Left lung (tissue), 10 donors: ENCODE results near the gene CTBS. TPM values are rescaled to one million over a fixed set of nuclear protein-coding genes. Genes with fewer than 3 reads are reported as not detected.
"Not testable (repeated sequence)": the region's sequence is repeated elsewhere in the genome, so short reads cannot be mapped to it uniquely, and the experiment has no call there.

Source experiments
- ATAC-seq: fragments of 200-7000 bp; cut with Tn5 transposase; one replicate; pipeline ENCODE4 v1.9.1; 2020; ENCODE audit warnings: moderate library complexity
- DNase-seq, 4 donors: peaks; one replicate each; pipeline ENCODE4 v3.0.0-alpha.2; 2013 to 2020
- H3K27ac ChIP-seq, 2 donors: fragments of 200-600 bp; sonication (generic) in 1 of 2; one replicate each; pipeline versions ENCODE4 v1.5.0 to v1.8.0; 2020 to 2021
- H3K27me3 ChIP-seq, 2 donors: fragments of 200-600 bp; sonication (generic) in 1 of 2; one replicate each; pipeline versions ENCODE4 v1.5.0 to v1.8.0; 2020 to 2021
- H3K36me3 ChIP-seq, 2 donors: fragments of 200-600 bp; sonication (generic) in 1 of 2; one replicate each; pipeline versions ENCODE4 v1.5.0 to v1.8.0; 2020 to 2021
- H3K4me1 ChIP-seq, 2 donors: fragments of 200-600 bp; one replicate each; pipeline ENCODE4 v1.8.0; 2021
- H3K4me3 ChIP-seq, 2 donors: fragments of 200-600 bp; sonication (generic) in 1 of 2; one replicate each; pipeline versions ENCODE4 v1.5.0 to v1.8.0; 2020 to 2021; ENCODE audit warnings: mild to moderate bottlenecking in 1 of 2
- H3K9me3 ChIP-seq, 2 donors: fragments of 200-600 bp; sonication (generic) in 1 of 2; one replicate each; pipeline versions ENCODE4 v1.5.0 to v1.8.0; 2020 to 2021
- CTCF ChIP-seq, 2 donors: fragments of 200-600 bp; sonication (generic) in 1 of 2; IDR thresholded peaks; one replicate each; pipeline versions ENCODE4 v1.5.0 to v1.8.0; 2021; ENCODE audit warnings: antibody characterized with exemption in 2 of 2
- intact Hi-C, 2 donors: fragments of 100-400 bp; cut with DNase I; formaldehyde crosslinking; loops; one replicate each; pipeline versions ENCODE4 v1.11.2 to v1.14.2; 2022
- polyA plus RNA-seq, 6 donors: library from polyadenylated mRNA; unstranded; fragments of 120-200 nt; gene quantifications; one replicate each; pipeline ENCODE4 v1.2.1, GENCODE V29; 2013; ENCODE audit not compliant: insufficient read length in 6 of 6
- total RNA-seq, 2 donors: library from RNA; stranded (reverse); fragmentation: NEBNext Ultra II Directional; extraction: Animal tissue kit (Norgen Biotek cat#: 25700); gene quantifications; one replicate each; pipeline ENCODE4 v1.2.1, GENCODE V29; 2021
- donor health status: DM: no; HTN: yes; CAD: no.
- donor health status: DM: no; HTN: no; CAD: no.

The CTBS gene
- total and polyA plus RNA-seq, 8 donors: 11.9 to 25.7 (median 13.7) TPM

DNA sequence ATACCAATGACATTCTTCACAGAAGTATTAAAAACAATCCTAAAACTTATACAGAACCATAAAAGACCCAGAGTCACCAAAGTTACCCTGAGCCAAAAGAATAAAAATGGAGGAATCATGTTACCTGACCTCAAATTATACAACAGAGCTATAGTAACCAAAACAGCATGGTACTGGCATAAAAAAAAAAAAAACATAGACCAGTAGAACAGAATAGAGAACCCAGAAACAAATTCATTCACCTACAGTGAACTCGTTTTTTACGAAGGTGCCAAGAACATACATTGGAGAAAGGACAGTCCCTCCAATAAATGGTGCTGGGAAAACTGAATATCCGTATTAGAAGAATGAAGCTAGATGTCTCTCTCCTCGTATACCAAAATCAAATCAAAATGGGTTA is 65.2 kb downstream of the CTBS start:
- Histone ChIP-seq H3K27me3 (no peaks in the 10 kb centered on the region), H3K36me3 (no peaks in the 10 kb centered on the region), H3K9me3 (peaks cover 0 to 12% of the 10 kb centered on the region in 2 donors), H3K27ac (no peak overlapping the region), H3K4me3 (no peak overlapping the region), H3K4me1 (peaks cover 0 to 20% of the 10 kb centered on the region in 2 donors)
- ATAC-seq: no peak
- no peak for DNase-seq
- intact Hi-C loops: no loop called here
- TF ChIP-seq CTCF (IDR thresholded peaks at IDR 0.05): no peak

DNA sequence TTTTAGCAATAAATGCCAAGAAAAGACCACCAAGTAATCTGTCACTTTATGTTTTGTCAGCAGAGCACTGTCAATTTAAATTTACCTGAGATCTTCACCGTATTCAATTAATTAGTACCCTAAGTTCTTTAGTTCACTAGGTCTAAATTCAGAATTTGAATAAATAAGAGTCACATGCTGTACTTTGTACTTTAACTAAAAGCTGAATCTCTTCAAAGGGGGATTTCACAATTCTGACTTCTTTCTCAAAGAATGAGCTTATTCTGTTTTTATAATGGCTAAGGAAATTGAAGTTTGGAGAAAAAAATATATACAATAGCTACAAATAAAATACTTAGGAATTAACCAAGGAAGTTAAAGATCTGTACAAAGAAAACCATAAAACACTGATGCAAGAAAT is 65.7 kb downstream of the CTBS start:
- no peak overlapping the region for H3K27ac ChIP-seq
- H3K4me1 ChIP-seq: peaks cover 5 to 26% of the 10 kb centered on the region in 2 donors
- no peaks in the 10 kb centered on the region for H3K36me3 ChIP-seq
- DNase-seq (no peak), ATAC-seq (no peak)
- no peaks in the 10 kb centered on the region for H3K27me3 ChIP-seq
- no peak overlapping the region for H3K4me3 ChIP-seq
- peaks cover 0 to 12% of the 10 kb centered on the region in 2 donors for H3K9me3 ChIP-seq
- no peak for TF ChIP-seq CTCF (IDR thresholded peaks at IDR 0.05)
- intact Hi-C loops: no loop called here

GRCh38 chr1:84507887-84508286 is 66.4 kb downstream of the CTBS start:
- H3K27ac ChIP-seq, H3K27me3 ChIP-seq, H3K4me3 ChIP-seq, intact Hi-C loops, ATAC-seq, H3K36me3 ChIP-seq, DNase-seq: not testable (repeated sequence)
- peaks cover 11 to 32% of the 10 kb centered on the region in 2 donors for H3K4me1 ChIP-seq
- peaks cover 0 to 12% of the 10 kb centered on the region in 2 donors for H3K9me3 ChIP-seq

DNA sequence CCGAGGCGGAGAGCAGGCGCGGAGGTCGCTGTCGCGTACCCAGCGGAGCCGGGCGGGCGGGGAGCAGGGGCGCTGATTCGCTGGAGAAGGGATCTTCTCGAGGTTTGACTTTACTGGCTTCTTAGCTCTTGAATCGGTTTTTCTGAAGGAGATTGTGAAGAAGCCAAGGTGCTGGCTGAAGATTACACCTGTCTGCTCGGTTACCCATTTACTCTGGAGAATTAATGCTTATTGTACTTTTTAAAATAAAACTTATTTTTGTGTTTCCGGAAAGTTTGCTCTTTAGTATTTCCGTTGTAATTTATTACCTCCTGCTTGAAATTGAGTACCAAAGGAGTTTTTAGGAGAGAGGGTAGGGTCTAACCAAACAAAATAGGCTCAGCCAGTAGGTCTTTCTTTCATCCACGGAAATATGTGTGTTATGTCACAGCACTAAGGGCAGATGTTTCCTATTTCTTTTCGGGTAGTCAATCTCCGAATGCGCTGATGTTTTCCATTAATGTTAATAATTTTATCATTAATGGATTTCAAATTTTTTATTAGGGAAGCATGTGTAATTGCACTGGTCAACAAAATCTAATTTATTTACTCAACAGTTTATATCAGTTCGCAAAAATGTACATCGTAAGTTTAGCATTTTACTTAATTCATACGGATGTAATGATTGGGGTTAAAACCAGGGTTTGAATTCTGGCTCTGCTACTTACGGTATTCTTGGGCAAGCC is 67.3 kb downstream of the CTBS start:
- Histone ChIP-seq H3K4me3 (peak overlapping the region; percentile 74 to 85), H3K4me1 (peaks cover 15 to 42% of the 10 kb centered on the region in 2 donors), H3K27me3 (no peaks in the 10 kb centered on the region), H3K27ac (peak overlapping the region; percentile 98 to 99), H3K36me3 (peaks cover 0 to 7% of the 10 kb centered on the region in 2 donors), H3K9me3 (peaks cover 0 to 12% of the 10 kb centered on the region in 2 donors)
- TF ChIP-seq CTCF (IDR thresholded peaks at IDR 0.05): no peak
- DNase-seq (peak in 2 of 4 donors; percentile 17 to 18), ATAC-seq (no peak)
- intact Hi-C loops: no loop called here

DNA sequence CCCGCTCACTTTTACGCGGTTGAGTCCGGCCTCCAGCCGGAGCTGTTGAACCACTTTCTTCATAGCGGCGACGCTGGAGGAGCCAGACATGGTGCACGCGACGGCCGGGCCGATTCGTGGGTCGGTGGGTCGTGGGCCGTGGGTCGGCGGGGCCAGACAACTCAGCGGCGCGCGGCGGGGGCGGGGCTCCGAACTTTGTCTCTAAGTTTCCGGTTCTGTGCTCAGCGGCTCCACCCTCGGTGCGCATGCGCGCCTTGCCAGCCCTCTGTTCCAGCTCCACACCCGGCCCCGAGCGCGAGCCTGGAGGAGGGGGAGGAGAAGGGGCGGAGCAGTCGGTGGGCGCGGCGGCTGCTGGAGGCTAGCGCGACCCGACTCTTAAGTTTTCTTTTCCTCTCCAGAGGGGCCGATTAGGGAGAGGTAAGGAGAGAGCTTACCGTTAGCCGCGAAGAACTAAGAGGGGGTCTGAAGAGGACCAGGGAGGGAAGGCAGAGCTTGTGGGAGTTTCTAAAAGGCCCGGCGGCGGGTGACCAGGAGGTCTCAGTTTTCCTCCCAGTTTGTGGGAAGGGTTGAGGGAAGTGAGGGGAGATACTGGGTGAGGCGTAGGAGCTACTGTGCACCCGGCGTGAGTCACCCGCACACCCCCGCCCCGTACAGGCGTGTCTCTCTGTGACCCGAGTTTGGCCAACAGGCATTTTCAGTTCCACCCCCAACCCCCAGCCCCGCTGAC is 68.1 kb downstream of the CTBS start, which contains the start of the genes GNG5 and SPATA1:
TSS of gene GNG5 (minus strand) at position 580 of the 727 bp plus-strand sequence. CDS start at position 90, 490 bp downstream.
TSS of gene SPATA1 (plus strand) at position 385 of the 727 bp plus-strand sequence. CDS start 9,974 bp downstream, outside the sequence.
- Histone ChIP-seq H3K36me3 (peaks cover 0 to 14% of the 10 kb centered on the region in 2 donors), H3K27me3 (no peaks in the 10 kb centered on the region), H3K4me1 (peaks cover 15 to 49% of the 10 kb centered on the region in 2 donors), H3K9me3 (peaks cover 0 to 12% of the 10 kb centered on the region in 2 donors), H3K27ac (peak within 1 kb of the TSS; percentile 98 to 99), H3K4me3 (peak within 1 kb of the TSS; percentile 74 to 85)
- intact Hi-C loops: no loop called here
- no peak for TF ChIP-seq CTCF (IDR thresholded peaks at IDR 0.05)
- DNase-seq: peak; percentile 98 to 100 (median 99)
- ATAC-seq: peak; percentile 94
